CD4-positive, alpha-beta memory T cell (primary cell): ENCODE data around the gene SHANK2. TPM values are rescaled to one million over a fixed set of nuclear protein-coding genes. Genes with fewer than 3 reads are reported as not detected.

ENCODE experiments used
- CTCF ChIA-PET: fragments of 350-600 bp; sonication (Branson Sonifier 250); formaldehyde crosslinking; loops from one replicate; lab custom pipeline; 2021; ENCODE audit warnings: inconsistent platforms; ENCODE audit not compliant: partially characterized antibody; lab: Charles Lee
- POLR2A ChIA-PET: fragments of 350-600 bp; sonication (Branson Sonifier 250); formaldehyde crosslinking; loops from one replicate; lab custom pipeline; 2021; ENCODE audit not compliant: partially characterized antibody; lab: Charles Lee
- DNase-seq, 5 donors: peaks; one replicate each; pipeline versions ENCODE4 v3.0.0 to v3.0.0-alpha.2; 2020 to 2022; ENCODE audit warnings: mixed read lengths in 1 of 5
- H3K27ac ChIP-seq: one replicate; pipeline ENCODE4 v1.7.0; 2013; ENCODE audit warnings: low read depth, low read length
- H3K27me3 ChIP-seq: 2 replicates; pipeline ENCODE4 v1.7.0; 2013; ENCODE audit warnings: mild to moderate bottlenecking, low read length, moderate library complexity; ENCODE audit not compliant: insufficient read depth
- H3K36me3 ChIP-seq: 2 replicates; pipeline ENCODE4 v1.7.0; 2013; ENCODE audit warnings: mild to moderate bottlenecking, low read length, moderate library complexity; ENCODE audit not compliant: insufficient read depth
- H3K4me1 ChIP-seq: 2 replicates; pipeline ENCODE4 v1.7.0; 2013; ENCODE audit warnings: mild to moderate bottlenecking, low read length, moderate library complexity; ENCODE audit not compliant: insufficient read depth
- H3K4me3 ChIP-seq, 2 donors: one replicate each; pipeline ENCODE4 v1.7.0; 2013; ENCODE audit warnings: low read length in 2 of 2, mild to moderate bottlenecking in 1 of 2
- H3K9me3 ChIP-seq, 2 donors: one replicate each; pipeline ENCODE4 v1.7.0; 2013; ENCODE audit warnings: low read length in 2 of 2, control low read depth in 1 of 2; ENCODE audit not compliant: control insufficient read depth in 1 of 2
- H3K27ac Mint-ChIP-seq, 7 donors: one replicate each; pipeline ENCODE4 v1.8.0; 2020 to 2021; ENCODE audit warnings: mixed read lengths in 7 of 7, mild to moderate bottlenecking in 6 of 7, inconsistent platforms in 3 of 7, moderate library complexity in 3 of 7
- H3K27me3 Mint-ChIP-seq, 2 donors: one replicate each; pipeline ENCODE4 v1.8.0; 2020 to 2021; ENCODE audit warnings: mixed read lengths in 2 of 2
- H3K36me3 Mint-ChIP-seq, 2 donors: one replicate each; pipeline ENCODE4 v1.8.0; 2020 to 2021; ENCODE audit warnings: mixed read lengths in 2 of 2, inconsistent platforms in 1 of 2, mild to moderate bottlenecking in 1 of 2
- H3K4me1 Mint-ChIP-seq, 4 donors: one replicate each; pipeline ENCODE4 v1.8.0; 2020 to 2021; ENCODE audit warnings: mixed read lengths in 4 of 4, mild to moderate bottlenecking in 1 of 4
- H3K4me3 Mint-ChIP-seq, 8 donors: one replicate each; pipeline ENCODE4 v1.8.0; 2020 to 2021; ENCODE audit warnings: mixed read lengths in 8 of 8, mild to moderate bottlenecking in 7 of 8, moderate library complexity in 6 of 8, inconsistent platforms in 3 of 8
- H3K9me3 Mint-ChIP-seq, 8 donors: one replicate each; pipeline ENCODE4 v1.8.0; 2020 to 2021; ENCODE audit warnings: mixed read lengths in 8 of 8, mild to moderate bottlenecking in 5 of 8, inconsistent platforms in 3 of 8, moderate library complexity in 1 of 8
- intact Hi-C: fragments of 100-400 bp; cut with micrococcal nuclease; formaldehyde crosslinking; loops from one replicate; pipeline ENCODE4 v1.15.1; 2023
- polyA plus RNA-seq, 2 donors: library from polyadenylated mRNA; unstranded; fragments of 300-500 nt; fragmentation: Illumina TruSeq; gene quantifications; one replicate each; pipeline ENCODE4 v1.2.3, GENCODE V29; 2021
- total RNA-seq, 2 experiments: library from RNA; stranded (reverse); gene quantifications; one replicate each; pipeline ENCODE4 v1.2.3, GENCODE V29; 2021

SHANK2 gene
- total RNA-seq, result not detected
- polyA plus RNA-seq, result not detected

GRCh38 chr11:71252269-71252769, at the start of gene SHANK2:
SHANK2 (minus strand) TSS chr11:71252577; CDS start chr11:71147326, 105,251 bp downstream.
- Mint-ChIP-seq H3K4me3 (peak within 1 kb of the TSS in 1 of 8 donors; percentile 22), H3K4me1 (peaks cover 0 to 17% (median under 1%) of the 10 kb centered on the region in 4 donors), H3K36me3 (no peaks in the 10 kb centered on the region), H3K27me3 (peaks cover 43 to 44% of the 10 kb centered on the region in 2 donors), H3K9me3 (peaks cover 0 to 2% (median 0%) of the 10 kb centered on the region in 8 donors), H3K27ac (no peak within 1 kb of the TSS)
- no peaks in the 10 kb centered on the region for H3K4me1 ChIP-seq
- H3K36me3 ChIP-seq, result no peaks in the 10 kb centered on the region
- no peak for DNase-seq
- peaks cover 11% of the 10 kb centered on the region for H3K27me3 ChIP-seq
- intact Hi-C loops, result no loop called here
- no peaks in the 10 kb centered on the region for H3K9me3 ChIP-seq
- ChIA-PET CTCF (no interaction called here), POLR2A (no interaction called here)
- no peak within 1 kb of the TSS for H3K27ac ChIP-seq
- H3K4me3 ChIP-seq, result no peak within 1 kb of the TSS

- H3K27me3 Mint-ChIP-seq, result peaks cover 7 to 13% of the 10 kb centered on the region in 2 donors
- no peaks in the 10 kb centered on the region for H3K4me1 Mint-ChIP-seq
- no peak overlapping the region for H3K27ac ChIP-seq
- H3K36me3 Mint-ChIP-seq, result no peaks in the 10 kb centered on the region
- H3K9me3 ChIP-seq, result no peaks in the 10 kb centered on the region
- H3K27ac Mint-ChIP-seq, result no peak overlapping the region
- peaks cover 0 to 4% (median 0%) of the 10 kb centered on the region in 8 donors for H3K9me3 Mint-ChIP-seq
- DNase-seq, result no peak
- no peaks in the 10 kb centered on the region for H3K27me3 ChIP-seq
- ChIA-PET CTCF (no interaction called here), POLR2A (no interaction called here)
- intact Hi-C loops, result no loop called here
- H3K4me3 Mint-ChIP-seq, result no peak overlapping the region
- no peaks in the 10 kb centered on the region for H3K4me1 ChIP-seq
- H3K36me3 ChIP-seq, result no peaks in the 10 kb centered on the region
- H3K4me3 ChIP-seq, result no peak overlapping the region
Observed at GRCh38 chr11:71301858-71302533, 49.6 kb upstream of the SHANK2 start.

GRCh38 chr11:71301046-71301857, 48.9 kb upstream of the SHANK2 start:
- DNase-seq, result no peak
- Mint-ChIP-seq H3K9me3 (peaks cover 0 to 5% (median 0%) of the 10 kb centered on the region in 8 donors), H3K36me3 (no peaks in the 10 kb centered on the region), H3K4me3 (no peak overlapping the region), H3K27me3 (peaks cover 7 to 16% of the 10 kb centered on the region in 2 donors), H3K27ac (no peak overlapping the region), H3K4me1 (no peaks in the 10 kb centered on the region)
- ChIA-PET POLR2A (no interaction called here), CTCF (no interaction called here)
- intact Hi-C loops, result no loop called here
- H3K9me3 ChIP-seq, result no peaks in the 10 kb centered on the region
- no peak overlapping the region for H3K4me3 ChIP-seq
- H3K4me1 ChIP-seq, result no peaks in the 10 kb centered on the region
- H3K27me3 ChIP-seq, result no peaks in the 10 kb centered on the region
- H3K36me3 ChIP-seq, result no peaks in the 10 kb centered on the region
- no peak overlapping the region for H3K27ac ChIP-seq

DNA sequence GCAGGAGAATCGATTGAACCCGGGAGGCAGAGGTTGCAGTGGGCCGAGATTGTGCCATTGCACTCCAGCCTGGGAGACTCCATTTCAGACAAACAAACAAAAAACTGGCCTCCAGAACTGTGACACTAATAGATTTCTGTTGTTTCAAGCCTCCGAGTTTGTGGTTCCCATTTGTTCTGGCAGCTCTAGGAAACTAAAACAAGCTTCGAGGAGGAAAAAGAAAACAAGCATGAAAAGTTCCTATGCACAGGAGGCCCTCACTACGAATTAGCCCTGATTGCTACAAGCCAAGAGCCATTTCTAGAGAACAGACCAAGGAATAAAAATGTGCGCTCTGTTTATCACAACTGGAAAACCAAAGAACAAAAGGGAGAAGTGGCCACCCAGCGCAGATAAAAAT, 47.8 kb upstream of the SHANK2 start:
- ChIA-PET CTCF (no interaction called here), POLR2A (no interaction called here)
- peaks cover 0 to 5% (median under 1%) of the 10 kb centered on the region in 8 donors for H3K9me3 Mint-ChIP-seq
- no peaks in the 10 kb centered on the region for H3K27me3 ChIP-seq
- no peak overlapping the region for H3K27ac ChIP-seq
- no peak for DNase-seq
- no peaks in the 10 kb centered on the region for H3K9me3 ChIP-seq
- peaks cover 7 to 16% of the 10 kb centered on the region in 2 donors for H3K27me3 Mint-ChIP-seq
- intact Hi-C loops, result no loop called here
- H3K4me3 Mint-ChIP-seq, result no peak overlapping the region
- no peak overlapping the region for H3K4me3 ChIP-seq
- no peaks in the 10 kb centered on the region for H3K36me3 ChIP-seq
- no peaks in the 10 kb centered on the region for H3K4me1 ChIP-seq
- no peaks in the 10 kb centered on the region for H3K4me1 Mint-ChIP-seq
- H3K36me3 Mint-ChIP-seq, result no peaks in the 10 kb centered on the region
- H3K27ac Mint-ChIP-seq, result no peak overlapping the region

- ChIA-PET CTCF (no interaction called here), POLR2A (no interaction called here)
- Histone ChIP-seq H3K27me3 (no peaks in the 10 kb centered on the region), H3K4me3 (no peak overlapping the region), H3K4me1 (no peaks in the 10 kb centered on the region), H3K27ac (no peak overlapping the region), H3K9me3 (no peaks in the 10 kb centered on the region), H3K36me3 (no peaks in the 10 kb centered on the region)
- intact Hi-C loops, result no loop called here
- peaks cover 7 to 14% of the 10 kb centered on the region in 2 donors for H3K27me3 Mint-ChIP-seq
- no peaks in the 10 kb centered on the region for H3K4me1 Mint-ChIP-seq
- no peak overlapping the region for H3K27ac Mint-ChIP-seq
- no peaks in the 10 kb centered on the region for H3K36me3 Mint-ChIP-seq
- H3K9me3 Mint-ChIP-seq, result peaks cover 0 to 9% (median 5%) of the 10 kb centered on the region in 8 donors
- no peak overlapping the region for H3K4me3 Mint-ChIP-seq
- DNase-seq, result no peak
Observed at GRCh38 chr11:71298761-71299181, 46.4 kb upstream of the SHANK2 start.

DNA sequence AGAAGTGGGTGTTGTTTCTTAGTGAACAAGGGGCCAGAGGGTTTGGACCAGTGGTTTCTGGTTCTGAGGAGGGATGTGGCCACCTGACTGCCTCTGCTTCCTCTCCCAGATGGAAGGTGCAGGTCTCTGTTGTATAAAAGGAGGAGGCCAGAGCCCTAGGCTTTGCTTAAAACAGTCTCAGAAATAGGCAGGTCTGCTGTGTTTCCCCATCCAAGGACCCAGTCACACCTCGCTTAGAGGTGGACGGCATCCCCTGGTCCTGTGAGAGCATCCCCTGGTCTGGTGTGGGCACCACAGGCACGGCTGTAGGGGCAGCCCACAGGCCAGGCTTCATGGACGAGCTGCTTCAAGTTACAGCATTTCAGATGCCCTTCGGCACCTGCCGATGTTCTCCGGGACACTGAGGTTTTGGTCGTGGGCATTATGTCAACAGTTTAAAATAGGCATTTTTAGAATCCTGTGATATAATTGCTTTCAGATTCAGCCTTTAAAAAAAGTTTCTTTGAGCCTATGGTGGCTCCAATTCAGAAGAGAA, 45.7 kb upstream of the SHANK2 start:
- Histone ChIP-seq H3K27ac (no peak overlapping the region), H3K9me3 (no peaks in the 10 kb centered on the region), H3K4me3 (no peak overlapping the region), H3K27me3 (no peaks in the 10 kb centered on the region), H3K36me3 (no peaks in the 10 kb centered on the region), H3K4me1 (no peaks in the 10 kb centered on the region)
- Mint-ChIP-seq H3K36me3 (no peaks in the 10 kb centered on the region), H3K27ac (no peak overlapping the region), H3K4me3 (no peak overlapping the region), H3K9me3 (peaks cover 0 to 9% (median 6%) of the 10 kb centered on the region in 8 donors), H3K27me3 (peaks cover 7 to 8% of the 10 kb centered on the region in 2 donors), H3K4me1 (no peaks in the 10 kb centered on the region)
- CTCF ChIA-PET, result no interaction called here
- no peak for DNase-seq
- intact Hi-C loops, result no loop called here
- POLR2A ChIA-PET, result no interaction called here
